Panc1 (cell line): Measurements from ENCODE around the gene FGD3. TPM values are rescaled to one million over a fixed set of nuclear protein-coding genes. Genes with fewer than 3 reads are reported as not detected.

Source experiments
- ATAC-seq: fragments of 200-7000 bp; cut with Tn5 transposase; 2 replicates; pipeline ENCODE4 v1.9.1; 2020; ENCODE audit warnings: mild to moderate bottlenecking, moderate library complexity
- BruUV-seq: library from RNA; stranded (reverse); fragments of 400-500 nt; replicated peaks from 2 replicates; lab custom pipeline; 2021; lab: Mats Ljungman, UMichigan
- CTCF ChIA-PET: fragments of 300-600 bp; sonication (Branson Sonifier 250); formaldehyde crosslinking; loops from one replicate; lab custom pipeline; 2022; ENCODE audit warnings: antibody characterized with exemption; lab: Charles Lee
- POLR2A ChIA-PET: fragments of 300-600 bp; sonication (Branson Sonifier 250); formaldehyde crosslinking; loops from one replicate; lab custom pipeline; 2022; ENCODE audit warnings: antibody characterized with exemption; lab: Charles Lee
- DNase-seq: peaks from one replicate; pipeline ENCODE4 v3.0.0-alpha.2; 2010; ENCODE audit warnings: low read depth, low spot score
- H3K27ac ChIP-seq: 2 replicates; pipeline ENCODE4 v1.5.1; 2011; ENCODE audit warnings: mild to moderate bottlenecking, low read length, inconsistent platforms
- H3K27me3 ChIP-seq: fragments of 200-500 bp; sonication (Bioruptor generic); 2 replicates; pipeline ENCODE4 v1.6.0; 2014; ENCODE audit warnings: low read length, inconsistent platforms; ENCODE audit not compliant: control insufficient read depth, insufficient read depth
- H3K36me3 ChIP-seq: fragments of 200-500 bp; sonication (Bioruptor generic); 2 replicates; pipeline ENCODE4 v1.5.1; 2014; ENCODE audit warnings: inconsistent platforms, mild to moderate bottlenecking, low read length, moderate library complexity; ENCODE audit not compliant: control insufficient read depth, insufficient read depth
- H3K4me1 ChIP-seq: 2 replicates; pipeline ENCODE4 v1.5.1; 2011; ENCODE audit warnings: inconsistent platforms, mild to moderate bottlenecking, low read length, moderate library complexity; ENCODE audit not compliant: control insufficient read depth, insufficient read depth
- H3K4me3 ChIP-seq, 2 experiments: 2 replicates each; pipeline ENCODE4 v1.5.1; 2011 to 2012; ENCODE audit warnings: low read depth in 2 of 2, low read length in 2 of 2, mild to moderate bottlenecking in 2 of 2, inconsistent platforms in 1 of 2, moderate library complexity in 1 of 2
- H3K9me3 ChIP-seq: fragments of 200-500 bp; sonication (Bioruptor generic); 2 replicates; pipeline ENCODE4 v1.5.1; 2014; ENCODE audit warnings: low read depth, mild to moderate bottlenecking, inconsistent platforms, low read length, moderate library complexity; ENCODE audit not compliant: control insufficient read depth, insufficient read depth
- POLR2AphosphoS5 ChIP-seq: IDR thresholded peaks from 2 replicates; pipeline ENCODE4 v1.6.1; 2012; ENCODE audit warnings: mild to moderate bottlenecking, low read depth, low read length, moderate library complexity
- SIN3A ChIP-seq: IDR thresholded peaks from 2 replicates; pipeline ENCODE4 v1.6.1; 2012; ENCODE audit warnings: low read depth, mild to moderate bottlenecking, low read length, moderate library complexity, borderline replicate concordance; ENCODE audit not compliant: insufficient read depth
- TCF7L2 ChIP-seq: IDR thresholded peaks from 2 replicates; pipeline ENCODE4 v1.6.1; 2011; ENCODE audit warnings: mild to moderate bottlenecking, low read depth, low read length, inconsistent platforms
- in situ Hi-C: cut with HindIII; loops from 2 replicates; pipeline ENCODE4 v1.10.0; 2016; ENCODE audit warnings: low sequenced_read_pairs, low pct_unique_long_range_greater_than_20kb
- intact Hi-C: fragments of 100-400 bp; cut with micrococcal nuclease; formaldehyde crosslinking; loops from one replicate; pipeline ENCODE4 v1.10.0; 2022; ENCODE audit not compliant: unreplicated experiment
- total RNA-seq: library from RNA; stranded (reverse); gene quantifications from one replicate; pipeline ENCODE4 v1.2.1, GENCODE V29; 2021; ENCODE audit not compliant: unreplicated experiment
- TF ChIP-seq, protein P1 (sequence below), 2 experiments: IDR thresholded peaks; 2 replicates each; pipeline ENCODE4 v1.6.1; 2011 to 2012; ENCODE audit warnings: low read depth in 2 of 2, control low read depth in 1 of 2, low read length in 1 of 2, mild to moderate bottlenecking in 1 of 2, moderate library complexity in 1 of 2; ENCODE audit not compliant: insufficient read depth in 1 of 2
- TF ChIP-seq, protein P2 (sequence below): fragments of 450-650 bp; IDR thresholded peaks from 2 replicates; pipeline ENCODE4 v1.5.1; 2017; ENCODE audit warnings: mild to moderate bottlenecking

Gene FGD3
- total RNA-seq, 1 experiment from 2014 or later = 0.80 TPM

DNA sequence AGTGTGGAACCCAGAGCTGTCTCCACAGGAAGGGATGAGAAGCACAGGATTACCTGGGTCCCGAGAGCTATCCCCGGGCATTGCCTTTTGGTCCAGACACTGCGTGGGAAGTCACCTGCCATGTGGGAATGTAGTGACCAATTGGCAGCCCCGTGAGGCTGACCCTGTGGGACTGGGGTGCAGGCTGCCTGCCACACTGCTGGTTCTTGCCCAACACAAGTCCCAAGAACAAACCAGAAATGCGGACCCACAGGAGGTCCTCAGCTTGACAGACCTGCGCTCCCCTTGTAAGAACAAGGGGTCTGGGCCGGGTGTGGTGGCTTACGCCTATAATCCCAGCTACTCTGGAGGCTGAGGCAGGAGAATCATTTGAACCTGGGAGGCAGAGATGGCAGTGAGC lies 2.4 kb upstream of the FGD3 start:
- CTCF ChIA-PET = no interaction called here
- no TSS peak for BruUV-seq
- Histone ChIP-seq H3K4me3 (no peak overlapping the region), H3K27me3 (no peaks in the 10 kb centered on the region; the same call in 1 of the 2 replicates), H3K4me1 (peaks cover 3% of the 10 kb centered on the region; the same call in 1 of the 2 replicates), H3K9me3 (no peaks in the 10 kb centered on the region), H3K36me3 (no peaks in the 10 kb centered on the region), H3K27ac (no peak overlapping the region)
- intact Hi-C loops (no loop called here), in situ Hi-C loops (no loop called here)
- POLR2A ChIA-PET = no interaction called here
- TF ChIP-seq POLR2AphosphoS5 = no peak
- TF ChIP-seq SIN3A = no peak
- TF ChIP-seq, protein P1, sequence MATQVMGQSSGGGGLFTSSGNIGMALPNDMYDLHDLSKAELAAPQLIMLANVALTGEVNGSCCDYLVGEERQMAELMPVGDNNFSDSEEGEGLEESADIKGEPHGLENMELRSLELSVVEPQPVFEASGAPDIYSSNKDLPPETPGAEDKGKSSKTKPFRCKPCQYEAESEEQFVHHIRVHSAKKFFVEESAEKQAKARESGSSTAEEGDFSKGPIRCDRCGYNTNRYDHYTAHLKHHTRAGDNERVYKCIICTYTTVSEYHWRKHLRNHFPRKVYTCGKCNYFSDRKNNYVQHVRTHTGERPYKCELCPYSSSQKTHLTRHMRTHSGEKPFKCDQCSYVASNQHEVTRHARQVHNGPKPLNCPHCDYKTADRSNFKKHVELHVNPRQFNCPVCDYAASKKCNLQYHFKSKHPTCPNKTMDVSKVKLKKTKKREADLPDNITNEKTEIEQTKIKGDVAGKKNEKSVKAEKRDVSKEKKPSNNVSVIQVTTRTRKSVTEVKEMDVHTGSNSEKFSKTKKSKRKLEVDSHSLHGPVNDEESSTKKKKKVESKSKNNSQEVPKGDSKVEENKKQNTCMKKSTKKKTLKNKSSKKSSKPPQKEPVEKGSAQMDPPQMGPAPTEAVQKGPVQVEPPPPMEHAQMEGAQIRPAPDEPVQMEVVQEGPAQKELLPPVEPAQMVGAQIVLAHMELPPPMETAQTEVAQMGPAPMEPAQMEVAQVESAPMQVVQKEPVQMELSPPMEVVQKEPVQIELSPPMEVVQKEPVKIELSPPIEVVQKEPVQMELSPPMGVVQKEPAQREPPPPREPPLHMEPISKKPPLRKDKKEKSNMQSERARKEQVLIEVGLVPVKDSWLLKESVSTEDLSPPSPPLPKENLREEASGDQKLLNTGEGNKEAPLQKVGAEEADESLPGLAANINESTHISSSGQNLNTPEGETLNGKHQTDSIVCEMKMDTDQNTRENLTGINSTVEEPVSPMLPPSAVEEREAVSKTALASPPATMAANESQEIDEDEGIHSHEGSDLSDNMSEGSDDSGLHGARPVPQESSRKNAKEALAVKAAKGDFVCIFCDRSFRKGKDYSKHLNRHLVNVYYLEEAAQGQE (IDR thresholded peaks at IDR 0.05; ENCODE audit: insufficient read depth in 1 of 2, low read depth in 2 of 2, low read length in 1 of 2) = no peak
- no peak for TF ChIP-seq TCF7L2
- TF ChIP-seq, protein P2, sequence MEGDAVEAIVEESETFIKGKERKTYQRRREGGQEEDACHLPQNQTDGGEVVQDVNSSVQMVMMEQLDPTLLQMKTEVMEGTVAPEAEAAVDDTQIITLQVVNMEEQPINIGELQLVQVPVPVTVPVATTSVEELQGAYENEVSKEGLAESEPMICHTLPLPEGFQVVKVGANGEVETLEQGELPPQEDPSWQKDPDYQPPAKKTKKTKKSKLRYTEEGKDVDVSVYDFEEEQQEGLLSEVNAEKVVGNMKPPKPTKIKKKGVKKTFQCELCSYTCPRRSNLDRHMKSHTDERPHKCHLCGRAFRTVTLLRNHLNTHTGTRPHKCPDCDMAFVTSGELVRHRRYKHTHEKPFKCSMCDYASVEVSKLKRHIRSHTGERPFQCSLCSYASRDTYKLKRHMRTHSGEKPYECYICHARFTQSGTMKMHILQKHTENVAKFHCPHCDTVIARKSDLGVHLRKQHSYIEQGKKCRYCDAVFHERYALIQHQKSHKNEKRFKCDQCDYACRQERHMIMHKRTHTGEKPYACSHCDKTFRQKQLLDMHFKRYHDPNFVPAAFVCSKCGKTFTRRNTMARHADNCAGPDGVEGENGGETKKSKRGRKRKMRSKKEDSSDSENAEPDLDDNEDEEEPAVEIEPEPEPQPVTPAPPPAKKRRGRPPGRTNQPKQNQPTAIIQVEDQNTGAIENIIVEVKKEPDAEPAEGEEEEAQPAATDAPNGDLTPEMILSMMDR = no peak
- ATAC-seq (no peak), DNase-seq (no peak)

GRCh38 chr9:92945796-92946195 lies 1.5 kb upstream of the FGD3 start:
- ATAC-seq (no peak), DNase-seq (no peak)
- intact Hi-C loops = no loop called here
- H3K27ac ChIP-seq = no peak overlapping the region
- H3K36me3 ChIP-seq = no peaks in the 10 kb centered on the region
- POLR2A ChIA-PET = no interaction called here
- BruUV-seq = no TSS peak
- TF ChIP-seq, protein P2 = no peak
- TF ChIP-seq SIN3A (no peak), POLR2AphosphoS5 (no peak), TCF7L2 (no peak)
- TF ChIP-seq, protein P1 (IDR thresholded peaks at IDR 0.05; ENCODE audit: insufficient read depth in 1 of 2, low read depth in 2 of 2, low read length in 1 of 2) = no peak
- CTCF ChIA-PET = no interaction called here
- no peaks in the 10 kb centered on the region for H3K9me3 ChIP-seq
- in situ Hi-C loops = no loop called here
- H3K27me3 ChIP-seq = no peaks in the 10 kb centered on the region; the same call in 1 of the 2 replicates
- no peak overlapping the region for H3K4me3 ChIP-seq
- H3K4me1 ChIP-seq = peaks cover 3% of the 10 kb centered on the region; the same call in 1 of the 2 replicates
